ENCODE data around the gene RET.

RET gene

DNA sequence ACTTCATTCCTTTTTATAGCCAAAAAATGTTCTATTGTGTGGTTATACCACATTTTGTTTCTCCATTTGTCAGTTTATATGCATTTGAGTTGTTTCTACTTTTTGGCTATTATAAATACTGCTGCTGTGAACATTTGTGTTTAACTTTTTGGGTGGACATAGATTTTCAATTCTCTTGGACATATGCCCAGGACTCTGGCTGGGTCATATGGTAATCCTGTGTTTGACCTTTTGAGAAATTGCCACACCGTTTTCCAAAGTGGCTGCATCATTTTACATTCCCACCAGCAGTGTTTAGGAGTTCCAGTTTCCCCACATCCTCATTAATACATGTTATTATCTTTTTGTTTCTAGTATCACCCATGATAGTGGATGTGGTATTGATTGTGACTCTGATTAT is 100.7 kb downstream of the RET start:
- no peak for DNase-seq (ENCODE audit: low spot score)
- TF ChIP-seq, protein P1, sequence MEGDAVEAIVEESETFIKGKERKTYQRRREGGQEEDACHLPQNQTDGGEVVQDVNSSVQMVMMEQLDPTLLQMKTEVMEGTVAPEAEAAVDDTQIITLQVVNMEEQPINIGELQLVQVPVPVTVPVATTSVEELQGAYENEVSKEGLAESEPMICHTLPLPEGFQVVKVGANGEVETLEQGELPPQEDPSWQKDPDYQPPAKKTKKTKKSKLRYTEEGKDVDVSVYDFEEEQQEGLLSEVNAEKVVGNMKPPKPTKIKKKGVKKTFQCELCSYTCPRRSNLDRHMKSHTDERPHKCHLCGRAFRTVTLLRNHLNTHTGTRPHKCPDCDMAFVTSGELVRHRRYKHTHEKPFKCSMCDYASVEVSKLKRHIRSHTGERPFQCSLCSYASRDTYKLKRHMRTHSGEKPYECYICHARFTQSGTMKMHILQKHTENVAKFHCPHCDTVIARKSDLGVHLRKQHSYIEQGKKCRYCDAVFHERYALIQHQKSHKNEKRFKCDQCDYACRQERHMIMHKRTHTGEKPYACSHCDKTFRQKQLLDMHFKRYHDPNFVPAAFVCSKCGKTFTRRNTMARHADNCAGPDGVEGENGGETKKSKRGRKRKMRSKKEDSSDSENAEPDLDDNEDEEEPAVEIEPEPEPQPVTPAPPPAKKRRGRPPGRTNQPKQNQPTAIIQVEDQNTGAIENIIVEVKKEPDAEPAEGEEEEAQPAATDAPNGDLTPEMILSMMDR (IDR thresholded peaks at IDR 0.05): no peak
- no peak overlapping the region for H3K27ac ChIP-seq
- H3K4me3 ChIP-seq: no peak overlapping the region

Measured in coronary artery (tissue), 2 donors.